Right renal pelvis (tissue), 4 donors: ENCODE results near the gene RCN1. TPM values are rescaled to one million over a fixed set of nuclear protein-coding genes. Genes with fewer than 3 reads are reported as not detected.
"Not testable (repeated sequence)": the region's sequence is repeated elsewhere in the genome, so short reads cannot be mapped to it uniquely, and the experiment has no call there.

Experiments
- DNase-seq, 4 donors: peaks; one replicate each; pipeline ENCODE4 v3.0.0-alpha.2; 2013; ENCODE audit warnings: low read depth in 4 of 4, low spot score in 3 of 4, missing footprints in 1 of 4
- polyA plus RNA-seq, 4 donors: library from polyadenylated mRNA; unstranded; fragments of 120-200 nt; gene quantifications; one replicate each; pipeline ENCODE4 v1.2.1, GENCODE V29; 2013; ENCODE audit not compliant: insufficient read length in 4 of 4

The RCN1 gene
- polyA plus RNA-seq, 4 donors = 181 to 227 (median 202) TPM

DNA sequence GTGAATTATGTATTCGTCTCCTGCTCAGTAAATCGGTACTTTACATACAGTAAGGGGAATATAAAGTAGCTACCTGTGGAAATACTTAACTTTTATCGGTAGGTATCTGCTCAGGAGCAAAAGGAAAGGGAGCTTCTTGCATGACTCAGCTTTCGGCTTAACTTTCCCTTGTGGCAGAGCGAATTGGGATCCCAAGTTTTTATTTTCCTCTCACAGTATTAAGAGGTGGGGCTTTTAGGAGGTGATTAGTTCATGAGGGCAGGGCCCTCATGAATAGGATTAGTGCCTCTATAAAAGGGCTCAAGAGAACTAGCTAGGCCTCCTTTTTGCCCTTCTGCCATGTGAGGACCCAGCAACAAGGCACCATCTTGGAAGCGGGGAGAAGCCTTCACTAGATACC is 18.7 kb downstream of the RCN1 start:
- no peak for DNase-seq

DNA sequence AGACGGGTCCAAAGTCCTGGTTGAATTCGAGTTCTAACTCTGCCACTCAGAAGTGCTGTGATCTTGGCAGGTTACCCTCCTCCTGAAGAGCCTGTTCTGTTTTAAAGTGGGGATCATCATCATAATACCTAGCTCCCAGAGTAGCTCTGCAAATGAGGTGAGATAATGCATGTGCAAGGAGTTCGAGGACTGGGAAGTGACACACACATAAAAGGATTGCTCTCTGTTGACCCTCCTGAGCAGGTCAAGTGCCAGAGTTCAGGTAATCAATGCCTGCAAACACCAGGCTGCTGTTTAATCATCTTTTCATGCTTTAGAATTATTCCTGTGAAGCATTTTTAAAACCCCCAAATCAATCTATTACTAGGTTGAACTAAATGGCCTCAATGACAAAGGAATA is 19.9 kb downstream of the RCN1 start:
- no peak for DNase-seq

DNA sequence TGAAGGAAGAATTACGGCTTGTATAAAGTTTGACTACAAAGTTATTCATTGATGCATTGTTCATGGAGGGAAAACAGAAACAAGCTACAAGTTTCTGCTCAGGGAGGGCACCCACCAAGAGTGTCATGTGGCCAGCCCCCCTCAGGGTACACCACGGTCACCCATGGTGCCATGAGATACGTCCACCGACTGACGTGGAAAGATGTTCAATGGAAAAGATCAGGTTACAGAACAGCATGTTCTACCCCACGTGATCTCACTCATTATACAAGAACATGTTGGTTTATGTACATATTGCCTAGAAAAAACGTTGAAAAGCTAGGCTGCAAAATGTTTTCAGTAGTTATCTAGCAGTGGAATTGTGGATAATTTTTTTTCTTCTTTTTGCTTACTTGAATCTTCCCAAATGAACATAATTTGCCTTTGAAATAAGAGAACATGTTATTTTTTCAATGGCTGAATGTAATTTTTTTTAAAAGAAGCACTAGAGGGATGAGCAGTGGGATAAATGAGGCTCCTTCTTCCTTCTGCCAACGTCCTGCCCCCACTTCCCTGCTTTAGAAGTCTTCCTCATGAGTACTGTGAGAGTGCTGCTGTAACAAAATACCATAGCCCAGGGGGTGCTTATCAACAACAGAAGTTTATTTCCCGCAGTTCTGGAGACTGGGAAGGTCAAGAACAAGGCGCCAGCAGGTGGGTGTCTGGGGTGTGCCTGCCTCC is 22.5 kb downstream of the RCN1 start:
- no peak for DNase-seq

DNA sequence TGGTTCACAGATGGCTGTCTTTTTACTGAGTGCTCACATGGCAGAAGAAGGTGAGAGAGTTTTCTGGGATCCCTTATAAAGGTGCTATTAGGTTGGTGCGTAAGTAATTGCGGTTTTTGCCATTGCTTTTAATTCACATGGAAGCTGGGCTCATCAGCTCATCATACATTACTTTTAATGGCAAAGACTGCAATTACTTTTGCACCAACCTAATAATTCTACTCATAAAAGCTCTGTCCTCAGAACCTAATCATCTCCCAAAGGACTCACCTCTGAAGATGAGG is 23.0 kb downstream of the RCN1 start:
- DNase-seq = no peak

DNA sequence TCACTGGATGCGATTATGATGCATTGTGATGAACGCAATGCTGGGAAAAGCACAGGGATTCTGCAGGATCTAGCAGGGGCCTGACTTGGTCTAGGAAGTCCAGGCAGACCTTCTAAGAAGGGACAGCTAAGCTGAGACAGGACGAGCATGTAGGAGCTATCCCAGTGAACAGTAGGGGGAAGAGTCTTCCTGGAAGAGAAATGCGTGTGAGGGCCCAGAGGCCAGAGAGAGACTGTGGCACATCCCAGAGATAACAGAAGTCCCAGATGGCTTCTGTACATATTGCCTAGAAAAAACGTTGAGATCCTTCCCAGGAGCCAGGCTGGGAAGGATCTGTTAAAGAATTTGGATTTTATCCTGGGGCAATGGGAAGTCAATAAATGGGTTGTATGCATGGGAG is 24.6 kb downstream of the RCN1 start:
- DNase-seq = no peak

DNA sequence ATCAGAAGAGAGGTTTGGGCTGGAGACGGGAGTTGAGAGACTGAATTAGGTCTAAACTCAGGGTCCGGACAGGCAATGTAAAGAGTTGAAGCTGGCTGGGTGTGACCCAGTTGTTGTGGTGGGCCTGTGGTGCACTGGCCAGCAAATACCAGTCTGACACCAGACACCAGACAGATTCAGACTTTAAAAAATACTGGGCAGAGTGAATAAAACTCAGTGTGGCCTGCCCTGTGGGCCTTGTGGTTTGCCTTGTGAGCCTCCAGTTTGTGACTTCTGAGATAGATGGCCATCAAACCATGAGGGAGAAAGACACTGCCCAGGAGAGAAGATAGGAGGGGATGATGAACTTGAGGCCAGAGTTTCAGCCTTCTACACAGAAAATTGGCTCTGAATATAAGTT is 25.8 kb downstream of the RCN1 start:
- no peak for DNase-seq

DNA sequence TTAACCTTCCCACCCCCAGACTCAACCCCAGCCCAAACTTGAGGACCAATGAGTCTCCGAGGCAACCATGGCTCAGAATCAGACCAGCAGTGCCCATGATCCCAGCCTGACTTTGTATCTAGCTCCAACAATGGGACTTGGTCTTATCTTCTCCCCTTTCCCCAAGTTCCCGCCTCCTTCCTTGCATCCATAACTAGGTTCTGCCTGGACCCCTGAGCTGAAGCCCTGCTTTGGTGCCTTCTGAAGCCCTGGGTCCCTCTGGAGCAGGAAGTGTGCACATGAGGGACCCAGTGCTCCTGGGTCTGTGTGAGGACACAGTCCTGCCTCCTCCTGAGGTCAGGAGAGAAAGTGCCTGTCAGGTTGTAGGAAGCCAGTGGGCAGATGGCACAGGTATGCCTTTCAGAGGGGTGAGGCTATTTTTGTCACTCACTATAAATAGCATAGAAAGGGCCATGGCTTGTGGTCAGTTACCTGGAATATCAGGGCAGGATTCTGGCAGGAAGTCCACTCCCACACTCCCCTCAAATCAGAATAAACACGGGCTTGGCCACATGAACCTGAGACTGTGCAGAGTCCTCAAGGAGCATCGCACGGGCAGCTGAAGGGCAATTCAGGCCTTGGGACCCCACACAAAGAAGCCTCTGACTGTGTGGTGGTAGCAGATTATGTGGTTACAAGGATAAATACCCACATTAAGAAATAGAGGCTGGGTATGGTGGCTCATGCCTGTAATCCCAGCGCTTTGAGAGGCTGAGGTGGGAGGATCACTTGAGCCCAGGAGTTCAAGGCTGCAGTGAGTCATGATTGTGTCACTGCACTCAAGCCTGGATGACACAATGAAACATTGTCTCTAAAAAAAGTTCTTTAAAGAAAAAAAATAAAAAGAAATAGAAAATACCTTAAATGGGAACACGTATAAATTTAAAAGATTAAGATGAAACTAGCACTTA is 27.4 kb downstream of the RCN1 start:
- DNase-seq = no peak

DNA sequence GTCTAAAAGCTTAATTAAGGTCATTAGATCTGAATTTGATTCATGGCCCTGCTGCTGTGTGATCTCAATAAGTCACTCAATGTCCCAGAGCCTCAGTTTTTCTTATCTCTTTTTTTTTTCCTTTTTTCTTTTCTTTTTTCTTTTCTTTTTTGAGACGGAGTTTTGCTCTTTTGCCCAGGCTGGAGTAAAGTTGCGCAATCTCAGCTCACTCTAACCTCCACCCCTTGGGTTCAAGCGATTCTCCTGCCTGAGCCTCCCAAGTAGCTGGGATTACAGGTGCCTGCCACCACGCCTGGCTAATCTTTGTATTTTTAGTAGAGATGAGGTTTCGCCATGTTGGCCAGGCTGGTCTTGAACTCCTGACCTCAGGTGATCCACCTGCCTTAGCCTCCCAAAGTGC is 28.3 kb downstream of the RCN1 start:
- not testable (repeated sequence) for DNase-seq

DNA sequence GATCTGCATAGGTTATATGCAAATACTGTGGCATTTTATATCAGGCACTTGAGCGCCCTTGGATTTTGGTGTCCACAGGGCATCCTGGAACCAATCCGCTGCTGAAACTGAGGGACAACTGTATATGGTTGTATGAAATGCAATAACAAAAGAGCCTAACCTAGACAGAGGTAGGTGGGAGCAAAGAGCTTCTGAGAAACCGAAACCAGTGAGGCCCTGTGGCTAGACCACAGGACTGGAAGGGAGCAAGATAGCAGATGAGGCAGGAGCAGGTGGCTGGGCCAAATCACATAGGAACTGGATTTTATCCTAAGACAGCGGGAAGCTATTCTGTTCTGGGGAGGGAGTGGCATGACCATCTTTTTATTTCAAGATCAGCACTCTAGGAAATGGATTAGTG is 30.1 kb downstream of the RCN1 start:
- no peak for DNase-seq

DNA sequence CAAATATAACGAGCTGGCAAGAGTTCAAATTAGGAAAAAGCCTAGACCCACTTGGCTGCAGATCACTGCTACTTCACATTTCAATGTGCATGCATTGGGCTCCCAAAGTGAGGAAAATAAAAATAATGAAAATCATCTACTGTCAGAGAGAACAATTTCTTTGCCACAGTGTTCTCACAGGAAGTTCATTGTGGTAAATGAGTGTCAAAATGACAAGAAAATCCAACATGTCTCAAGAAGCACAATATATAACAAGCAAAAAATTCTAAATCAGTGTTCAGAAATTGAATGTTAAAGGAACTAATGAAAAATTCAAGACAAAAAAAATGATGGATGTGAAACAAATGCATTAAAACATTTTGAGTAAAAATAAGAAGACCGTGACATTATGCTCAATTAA is 31.3 kb downstream of the RCN1 start:
- DNase-seq = no peak

DNA sequence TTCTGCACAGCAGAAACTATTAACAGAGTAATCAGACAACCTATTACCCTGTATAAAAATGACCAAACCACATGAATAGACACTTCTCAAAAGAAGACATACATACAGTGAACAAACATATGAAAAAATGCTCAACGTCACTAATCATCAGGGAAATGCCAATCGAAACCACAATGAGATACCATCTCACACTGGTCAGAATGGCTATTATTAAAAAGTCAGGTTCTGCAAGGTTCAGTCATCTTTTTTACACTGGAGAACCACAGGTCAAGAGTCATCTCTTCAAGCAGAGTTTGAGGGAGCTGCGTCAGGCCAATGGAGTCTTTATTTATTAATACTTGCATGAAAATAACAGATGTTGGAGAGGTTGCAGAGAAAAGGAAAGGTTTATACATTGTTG is 40.4 kb downstream of the RCN1 start:
- DNase-seq = no peak

DNA sequence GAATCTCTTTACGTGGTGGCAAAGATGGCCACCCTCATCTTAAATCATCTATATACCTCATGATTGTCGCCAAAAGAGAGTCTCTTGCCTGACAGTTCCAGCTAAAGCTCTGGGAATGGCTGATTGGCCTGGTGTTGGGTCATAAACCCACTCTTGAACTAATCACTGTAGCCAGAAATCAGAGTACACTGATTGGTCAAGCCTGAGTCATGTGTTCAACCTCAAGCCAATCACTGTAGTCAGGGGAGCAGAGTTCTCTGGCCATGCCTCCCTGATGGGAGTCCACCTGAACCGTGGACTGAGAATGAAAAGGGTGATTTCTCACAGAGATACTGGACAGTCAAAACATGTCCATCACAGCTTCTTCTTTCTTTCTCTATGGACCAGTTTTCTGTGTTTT is 45.8 kb downstream of the RCN1 start:
- no peak for DNase-seq

DNA sequence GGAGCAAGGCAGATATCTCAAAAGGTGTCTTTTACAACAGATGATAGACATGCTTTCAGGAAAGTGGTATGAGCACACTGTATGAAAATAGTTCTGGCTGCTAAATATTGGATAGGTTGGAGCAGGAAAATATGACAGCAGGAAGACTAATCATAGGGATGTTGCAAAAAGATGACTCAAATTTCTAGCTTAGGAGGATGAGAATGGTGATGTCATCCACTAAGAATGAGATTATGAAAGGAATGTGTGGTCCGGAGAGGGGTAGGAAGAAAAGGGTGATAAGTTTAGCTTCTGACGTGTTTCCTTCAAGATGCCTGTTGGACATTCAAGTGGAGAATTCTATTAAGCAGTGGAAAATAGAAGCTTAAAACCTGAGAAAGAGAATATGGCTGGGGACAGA is 46.4 kb downstream of the RCN1 start:
- no peak for DNase-seq

DNA sequence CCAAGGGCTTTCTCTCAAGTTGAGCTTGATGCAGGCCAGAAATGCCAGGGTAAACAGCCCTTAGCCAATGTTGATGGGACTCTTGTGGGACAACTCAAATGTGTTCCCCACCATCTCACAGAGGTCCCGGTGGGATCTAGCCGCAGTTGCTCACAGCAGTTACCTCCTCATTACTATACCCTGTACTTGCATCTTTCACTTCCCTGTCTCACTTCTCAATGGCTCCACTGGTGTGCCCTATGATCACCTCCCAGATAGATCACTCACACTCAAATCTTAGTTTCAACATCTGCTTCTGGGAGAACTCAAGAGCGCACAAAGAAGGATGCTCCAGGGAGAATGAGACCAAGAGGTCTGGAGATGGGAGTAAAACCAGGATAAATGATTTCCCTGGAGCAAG is 47.0 kb downstream of the RCN1 start:
- DNase-seq = no peak

DNA sequence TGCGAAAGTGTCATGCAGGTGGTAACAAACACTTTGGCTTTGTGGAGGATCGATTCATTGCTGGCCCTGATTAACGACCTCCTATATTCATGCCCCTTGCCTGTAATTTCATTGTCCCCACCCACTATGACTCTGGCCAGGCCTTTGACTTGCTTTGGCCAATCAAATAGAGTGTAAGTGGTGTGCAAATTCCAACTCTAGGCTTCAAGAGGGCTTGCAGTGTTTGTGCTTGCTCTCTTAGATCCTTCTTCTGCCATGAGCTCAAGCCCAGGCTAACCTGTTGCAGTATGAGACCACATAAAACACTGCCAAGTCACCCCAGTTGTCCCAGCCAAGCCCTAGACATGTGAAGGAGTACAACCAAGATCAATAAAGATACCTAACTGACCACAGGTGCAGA is 48.0 kb downstream of the RCN1 start:
- no peak for DNase-seq

DNA sequence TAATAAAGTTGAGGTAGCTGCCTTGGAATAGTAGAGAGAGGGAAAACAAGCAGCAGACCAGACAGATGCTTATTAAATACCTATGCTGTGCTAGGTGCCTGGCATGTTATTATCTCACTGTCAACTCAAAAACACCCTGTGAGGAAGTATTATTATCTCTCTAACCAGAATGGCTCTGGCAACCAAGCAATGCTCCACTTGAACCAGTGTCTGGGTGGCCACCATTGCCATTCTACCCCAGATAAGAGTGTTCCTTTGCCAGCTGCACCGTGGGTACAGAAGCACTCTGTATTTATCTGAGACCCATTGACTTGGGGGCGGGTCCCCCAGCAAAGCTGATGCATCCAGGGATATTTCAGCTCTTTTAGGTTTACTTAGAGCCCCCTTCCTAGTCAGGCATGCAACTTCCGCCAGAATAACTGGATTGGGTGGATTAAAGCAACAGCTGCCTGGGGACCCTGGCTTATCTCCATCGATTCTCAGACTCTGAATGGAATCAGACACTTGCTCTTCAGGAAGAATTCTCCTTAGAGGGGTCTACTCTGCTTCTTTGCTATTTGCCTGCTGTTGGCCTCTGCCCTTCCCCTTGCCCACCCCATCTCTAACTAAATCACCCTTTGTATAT is 49.1 kb downstream of the RCN1 start:
- DNase-seq = no peak

DNA sequence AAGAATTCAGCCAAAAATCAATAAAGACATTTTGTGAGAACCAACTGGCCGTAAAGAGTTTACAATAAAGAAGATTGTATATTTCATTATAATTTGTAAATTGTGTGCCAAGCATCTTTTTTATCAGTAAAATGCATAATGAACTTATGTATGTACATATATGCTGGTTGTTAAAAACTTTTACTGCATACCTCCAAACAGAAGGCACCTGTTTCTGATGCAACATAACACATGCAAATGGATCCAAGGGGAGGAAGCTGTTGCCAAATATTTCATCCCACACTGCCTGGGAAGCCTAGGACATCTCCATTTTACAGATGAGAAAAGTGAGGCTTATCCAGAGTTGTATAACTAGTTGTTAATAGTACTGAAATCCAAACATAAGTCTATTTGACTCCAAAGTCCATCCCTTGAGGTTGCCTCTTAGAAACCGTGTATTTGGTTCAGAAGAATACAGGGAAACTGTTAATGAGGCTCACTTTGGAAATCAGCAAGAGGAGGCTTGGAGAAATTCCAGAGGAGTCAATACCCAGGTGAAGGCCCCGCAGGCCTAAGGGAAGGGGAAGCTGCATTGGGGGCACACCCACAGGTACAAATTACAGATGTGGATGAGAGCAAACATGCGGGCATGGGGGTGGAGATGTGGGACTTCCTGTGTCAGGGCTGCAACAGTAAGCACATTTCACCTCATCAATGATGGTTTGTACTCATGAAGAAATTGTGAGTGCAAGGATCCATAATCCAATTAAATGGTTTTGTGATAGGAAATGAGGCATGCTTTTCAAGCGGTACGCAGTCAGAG is 51.1 kb downstream of the RCN1 start:
- DNase-seq = no peak

DNA sequence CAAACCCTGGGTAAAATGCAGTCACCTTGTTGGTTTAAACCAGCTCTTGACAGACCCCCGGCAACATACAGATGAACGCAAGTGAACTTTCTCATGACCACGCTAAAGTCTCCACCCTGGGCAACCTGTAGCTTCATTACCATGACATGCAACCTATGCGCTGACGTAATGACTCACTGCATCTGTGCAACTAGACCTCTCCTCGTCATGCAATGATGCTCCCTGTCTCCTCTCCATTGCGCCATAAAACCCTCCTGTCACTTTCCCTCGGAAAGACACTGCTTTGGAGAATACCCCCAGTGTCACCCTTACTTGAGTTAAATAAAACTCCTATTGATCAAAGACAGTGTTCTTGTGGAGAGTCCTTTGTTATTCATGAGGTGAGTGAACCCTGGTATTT is 52.5 kb downstream of the RCN1 start:
- DNase-seq = no peak

DNA sequence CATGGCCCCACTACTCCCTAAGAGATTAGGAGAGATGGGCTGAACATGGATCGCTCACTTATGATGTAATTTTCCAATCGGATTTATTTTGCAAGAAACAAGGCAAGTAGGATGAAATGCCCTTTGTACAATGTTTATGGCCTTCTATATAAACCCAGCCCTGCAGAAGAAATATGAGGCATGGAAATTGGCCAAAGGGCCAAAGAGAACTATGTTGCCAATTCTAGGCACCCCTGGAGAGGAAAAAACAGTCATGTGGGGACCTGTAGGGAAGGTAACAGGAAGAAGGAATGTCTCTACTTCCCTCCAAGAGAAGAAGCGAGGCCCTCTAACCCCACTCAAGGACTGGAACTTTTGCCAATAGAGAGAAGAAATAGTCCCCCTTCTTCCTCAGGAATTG is 54.4 kb downstream of the RCN1 start:
- DNase-seq = no peak

DNA sequence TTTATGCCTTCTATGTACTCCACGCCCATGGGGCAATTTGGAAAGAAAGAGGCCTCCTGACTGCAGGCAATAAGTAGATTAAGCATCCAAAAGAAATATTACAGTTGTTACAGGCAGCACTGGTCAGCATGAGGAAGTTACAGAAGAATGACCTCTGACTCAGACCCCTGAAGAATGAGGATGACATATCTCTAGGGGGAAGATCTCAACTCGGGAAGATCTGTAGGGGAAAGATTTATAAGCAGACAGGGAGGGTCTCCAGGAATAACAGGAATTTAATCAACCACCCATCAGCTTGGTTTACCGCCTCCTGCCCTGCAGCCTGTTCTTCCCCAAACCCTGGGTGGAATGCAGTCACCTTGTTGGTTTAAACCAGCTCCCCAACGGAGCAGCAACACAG is 58.0 kb downstream of the RCN1 start:
- DNase-seq = no peak

DNA sequence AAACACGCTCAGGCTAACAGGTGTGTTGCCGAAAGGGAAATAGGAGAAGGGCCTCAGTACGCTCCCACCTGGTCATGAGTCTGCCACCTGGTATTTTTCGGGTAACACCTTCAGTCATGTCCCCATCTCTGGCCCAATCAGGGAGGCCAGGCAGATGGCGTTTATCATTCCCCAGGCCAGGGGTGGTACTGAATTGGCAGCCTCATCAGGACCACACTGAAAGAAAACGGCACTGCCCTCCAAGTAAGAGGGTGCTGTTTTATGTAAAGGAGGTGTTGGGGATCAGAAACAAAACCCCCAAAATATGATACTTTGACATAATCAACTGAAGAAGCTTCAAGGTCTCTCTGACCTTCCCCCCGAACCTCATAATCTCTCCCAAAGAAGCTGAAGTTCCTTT is 58.9 kb downstream of the RCN1 start:
- no peak for DNase-seq
